ENCODE results near the gene TMPRSS4. TPM values are rescaled to one million over a fixed set of nuclear protein-coding genes. Genes with fewer than 3 reads are reported as not detected.
"Not testable (repeated sequence)": the region's sequence is repeated elsewhere in the genome, so short reads cannot be mapped to it uniquely, and the experiment has no call there.

Gene TMPRSS4
- total RNA-seq, 1 experiment from 2014 or later = 1.4 TPM

DNA sequence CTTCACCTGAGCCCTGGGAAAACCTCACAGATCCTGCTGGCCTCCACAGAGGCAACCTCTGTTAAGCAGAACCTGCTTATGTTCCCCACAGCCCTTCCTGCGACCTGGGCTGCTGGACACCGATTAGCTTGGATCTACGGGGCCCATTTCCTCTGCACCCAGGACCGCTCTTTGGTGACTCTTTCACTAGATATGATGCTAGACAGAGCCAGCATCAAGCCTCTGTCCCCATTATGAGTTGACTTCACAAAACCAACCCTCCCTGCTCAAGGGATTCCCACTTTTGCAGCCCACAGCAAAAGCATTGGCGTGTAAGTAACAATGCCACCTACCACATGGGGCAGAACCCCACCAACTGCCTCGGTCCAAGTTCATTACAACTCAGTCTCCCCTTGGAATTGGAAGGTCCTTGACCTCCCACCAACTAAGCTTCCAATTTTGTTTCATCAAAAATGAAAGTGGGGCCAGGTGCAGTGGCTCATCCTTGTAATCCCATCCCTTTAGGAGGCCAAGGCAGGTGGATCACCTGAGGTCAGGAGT is 15.2 kb upstream of the TMPRSS4 start:
- no peak overlapping the region for H3K27ac Mint-ChIP-seq
- peaks cover 4% of the 10 kb centered on the region for H3K4me1 Mint-ChIP-seq
- ChIA-PET POLR2A (no interaction called here), CTCF (interaction anchor here (1.4 kb wide), 1 partner anchor 8 kb away, joined by 4 read pairs; no protein-coding TSS in a partner anchor)
- H3K9me3 Mint-ChIP-seq = no peaks in the 10 kb centered on the region
- no peak for DNase-seq (ENCODE audit: low spot score)
- H3K4me3 Mint-ChIP-seq = no peak overlapping the region
- no peak for TF ChIP-seq PRRX2 (CRISPR knock-in tag; IDR thresholded peaks at IDR 0.05)
- no peak for TF ChIP-seq NR3C1 (CRISPR knock-in tag; conservative IDR thresholded peaks at IDR 0.05; ENCODE audit: low read depth)
- TF ChIP-seq, protein P1, sequence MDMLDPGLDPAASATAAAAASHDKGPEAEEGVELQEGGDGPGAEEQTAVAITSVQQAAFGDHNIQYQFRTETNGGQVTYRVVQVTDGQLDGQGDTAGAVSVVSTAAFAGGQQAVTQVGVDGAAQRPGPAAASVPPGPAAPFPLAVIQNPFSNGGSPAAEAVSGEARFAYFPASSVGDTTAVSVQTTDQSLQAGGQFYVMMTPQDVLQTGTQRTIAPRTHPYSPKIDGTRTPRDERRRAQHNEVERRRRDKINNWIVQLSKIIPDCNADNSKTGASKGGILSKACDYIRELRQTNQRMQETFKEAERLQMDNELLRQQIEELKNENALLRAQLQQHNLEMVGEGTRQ (CRISPR knock-in tag; IDR thresholded peaks at IDR 0.05) = no peak
- TF ChIP-seq NR2C2 (CRISPR knock-in tag; IDR thresholded peaks at IDR 0.05) = no peak
- no peak for TF ChIP-seq SP1 (CRISPR knock-in tag; conservative IDR thresholded peaks at IDR 0.05)
- TF ChIP-seq, protein P2, sequence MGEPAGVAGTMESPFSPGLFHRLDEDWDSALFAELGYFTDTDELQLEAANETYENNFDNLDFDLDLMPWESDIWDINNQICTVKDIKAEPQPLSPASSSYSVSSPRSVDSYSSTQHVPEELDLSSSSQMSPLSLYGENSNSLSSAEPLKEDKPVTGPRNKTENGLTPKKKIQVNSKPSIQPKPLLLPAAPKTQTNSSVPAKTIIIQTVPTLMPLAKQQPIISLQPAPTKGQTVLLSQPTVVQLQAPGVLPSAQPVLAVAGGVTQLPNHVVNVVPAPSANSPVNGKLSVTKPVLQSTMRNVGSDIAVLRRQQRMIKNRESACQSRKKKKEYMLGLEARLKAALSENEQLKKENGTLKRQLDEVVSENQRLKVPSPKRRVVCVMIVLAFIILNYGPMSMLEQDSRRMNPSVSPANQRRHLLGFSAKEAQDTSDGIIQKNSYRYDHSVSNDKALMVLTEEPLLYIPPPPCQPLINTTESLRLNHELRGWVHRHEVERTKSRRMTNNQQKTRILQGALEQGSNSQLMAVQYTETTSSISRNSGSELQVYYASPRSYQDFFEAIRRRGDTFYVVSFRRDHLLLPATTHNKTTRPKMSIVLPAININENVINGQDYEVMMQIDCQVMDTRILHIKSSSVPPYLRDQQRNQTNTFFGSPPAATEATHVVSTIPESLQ (CRISPR knock-in tag; IDR thresholded peaks at IDR 0.05) = no peak
- H3K36me3 Mint-ChIP-seq = no peaks in the 10 kb centered on the region
- no peaks in the 10 kb centered on the region; the same call in 1 of the 2 replicates for H3K27me3 Mint-ChIP-seq (ENCODE audit: low read depth)
- ATAC-seq = no peak

DNA sequence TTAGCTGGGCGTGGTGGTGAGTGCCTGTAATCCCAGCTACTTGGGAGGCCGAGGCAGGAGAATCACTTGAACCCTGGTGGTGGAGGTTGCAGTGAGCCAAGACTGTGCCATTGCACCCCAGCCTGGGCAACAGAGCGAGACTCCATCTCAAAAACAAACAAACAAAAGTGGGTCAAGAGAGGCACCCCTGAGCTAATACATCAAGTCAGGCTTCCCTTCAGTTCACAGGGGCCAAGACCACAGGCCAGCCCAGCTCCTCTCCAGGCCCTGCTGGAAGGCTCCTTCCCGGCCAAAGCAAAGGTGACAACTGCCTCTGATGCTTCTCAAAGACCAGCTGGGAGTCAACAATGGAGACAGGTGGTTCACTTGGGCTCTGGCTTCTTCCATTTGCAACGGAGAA is 14.7 kb upstream of the TMPRSS4 start:
- H3K4me1 Mint-ChIP-seq; ATAC-seq; H3K36me3 Mint-ChIP-seq; DNase-seq (ENCODE audit: low spot score); H3K4me3 Mint-ChIP-seq; H3K27me3 Mint-ChIP-seq (ENCODE audit: low read depth); POLR2A ChIA-PET; H3K9me3 Mint-ChIP-seq; H3K27ac Mint-ChIP-seq: not testable (repeated sequence)
- CTCF ChIA-PET = interaction anchor here (0.6 to 1.4 kb wide), 2 partner anchors 9 to 1276 kb away, joined by 3 to 4 read pairs; no protein-coding TSS in a partner anchor

DNA sequence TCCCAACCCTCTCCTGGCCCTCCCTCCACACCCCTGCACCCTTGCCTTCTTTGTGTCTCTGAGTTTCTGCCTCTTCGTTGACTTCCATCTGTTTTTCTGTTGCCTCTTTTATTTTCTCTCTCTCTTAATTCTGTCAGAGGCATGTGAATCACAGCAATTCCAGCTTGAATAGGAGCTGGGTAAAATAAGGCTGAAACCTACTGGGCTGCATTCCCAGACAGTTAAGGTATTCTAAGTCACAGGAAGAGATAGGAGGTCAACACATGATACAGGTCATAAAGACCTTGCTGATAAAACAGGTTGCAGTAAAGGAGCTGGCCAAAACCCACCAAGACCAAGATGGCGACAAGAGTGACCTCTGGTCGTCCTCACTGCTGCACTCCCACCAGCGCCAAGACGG is 14.2 kb upstream of the TMPRSS4 start:
- H3K4me3 Mint-ChIP-seq; ATAC-seq; H3K9me3 Mint-ChIP-seq; H3K36me3 Mint-ChIP-seq; H3K4me1 Mint-ChIP-seq; DNase-seq (ENCODE audit: low spot score); H3K27ac Mint-ChIP-seq; POLR2A ChIA-PET; H3K27me3 Mint-ChIP-seq (ENCODE audit: low read depth): not testable (repeated sequence)
- CTCF ChIA-PET = interaction anchor here (0.6 to 1.4 kb wide), 2 partner anchors 9 to 1276 kb away, joined by 3 to 4 read pairs; no protein-coding TSS in a partner anchor

DNA sequence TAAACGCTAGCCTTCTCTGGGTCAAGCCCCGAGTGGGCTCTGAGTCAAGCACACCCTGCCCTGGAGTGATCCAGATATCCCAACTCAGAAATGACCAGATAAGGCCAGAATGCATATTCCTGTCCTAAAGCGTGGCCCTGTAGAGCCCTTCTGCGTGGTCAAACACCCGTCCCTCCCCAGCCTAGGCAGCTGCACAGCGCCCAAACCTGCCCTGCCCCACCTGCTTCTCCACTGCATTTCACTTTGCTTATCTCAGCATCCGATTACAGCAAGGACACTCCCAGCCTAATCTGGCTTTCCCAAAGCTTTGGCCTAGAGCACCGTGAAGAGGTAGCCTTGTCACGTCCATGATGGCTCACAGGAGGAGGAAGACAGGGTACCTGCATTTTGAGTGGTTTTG is 11.9 kb upstream of the TMPRSS4 start:
- ChIA-PET POLR2A (no interaction called here), CTCF (interaction anchor here (1.3 kb wide), 1 partner anchor 12 kb away, joined by 5 read pairs; no protein-coding TSS in a partner anchor)
- no peak for DNase-seq (ENCODE audit: low spot score)
- H3K9me3 Mint-ChIP-seq = no peaks in the 10 kb centered on the region
- no peaks in the 10 kb centered on the region for H3K27me3 Mint-ChIP-seq (ENCODE audit: low read depth)
- TF ChIP-seq FOXK1 (CRISPR knock-in tag; IDR thresholded peaks at IDR 0.05) (no peak), MXD4 (CRISPR knock-in tag; IDR thresholded peaks at IDR 0.05; ENCODE audit: borderline replicate concordance) (no peak), ZNF263 (CRISPR knock-in tag; IDR thresholded peaks at IDR 0.05; ENCODE audit: low read depth) (no peak), CREB1 (CRISPR knock-in tag; IDR thresholded peaks at IDR 0.05) (no peak), SP1 (CRISPR knock-in tag; conservative IDR thresholded peaks at IDR 0.05) (no peak), ESRRA (CRISPR knock-in tag; IDR thresholded peaks at IDR 0.05; ENCODE audit: borderline replicate concordance) (no peak)
- TF ChIP-seq, protein P1 (CRISPR knock-in tag; IDR thresholded peaks at IDR 0.05) = no peak
- TF ChIP-seq, protein P3, sequence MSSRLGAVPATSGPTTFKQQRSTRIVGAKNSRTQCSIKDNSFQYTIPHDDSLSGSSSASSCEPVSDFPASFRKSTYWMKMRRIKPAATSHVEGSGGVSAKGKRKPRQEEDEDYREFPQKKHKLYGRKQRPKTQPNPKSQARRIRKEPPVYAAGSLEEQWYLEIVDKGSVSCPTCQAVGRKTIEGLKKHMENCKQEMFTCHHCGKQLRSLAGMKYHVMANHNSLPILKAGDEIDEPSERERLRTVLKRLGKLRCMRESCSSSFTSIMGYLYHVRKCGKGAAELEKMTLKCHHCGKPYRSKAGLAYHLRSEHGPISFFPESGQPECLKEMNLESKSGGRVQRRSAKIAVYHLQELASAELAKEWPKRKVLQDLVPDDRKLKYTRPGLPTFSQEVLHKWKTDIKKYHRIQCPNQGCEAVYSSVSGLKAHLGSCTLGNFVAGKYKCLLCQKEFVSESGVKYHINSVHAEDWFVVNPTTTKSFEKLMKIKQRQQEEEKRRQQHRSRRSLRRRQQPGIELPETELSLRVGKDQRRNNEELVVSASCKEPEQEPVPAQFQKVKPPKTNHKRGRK (CRISPR knock-in tag; IDR thresholded peaks at IDR 0.05; ENCODE audit: borderline replicate concordance) = no peak
- TF ChIP-seq, protein P4, sequence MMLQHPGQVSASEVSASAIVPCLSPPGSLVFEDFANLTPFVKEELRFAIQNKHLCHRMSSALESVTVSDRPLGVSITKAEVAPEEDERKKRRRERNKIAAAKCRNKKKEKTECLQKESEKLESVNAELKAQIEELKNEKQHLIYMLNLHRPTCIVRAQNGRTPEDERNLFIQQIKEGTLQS (CRISPR knock-in tag; conservative IDR thresholded peaks at IDR 0.05) = no peak
- TF ChIP-seq, protein P5, sequence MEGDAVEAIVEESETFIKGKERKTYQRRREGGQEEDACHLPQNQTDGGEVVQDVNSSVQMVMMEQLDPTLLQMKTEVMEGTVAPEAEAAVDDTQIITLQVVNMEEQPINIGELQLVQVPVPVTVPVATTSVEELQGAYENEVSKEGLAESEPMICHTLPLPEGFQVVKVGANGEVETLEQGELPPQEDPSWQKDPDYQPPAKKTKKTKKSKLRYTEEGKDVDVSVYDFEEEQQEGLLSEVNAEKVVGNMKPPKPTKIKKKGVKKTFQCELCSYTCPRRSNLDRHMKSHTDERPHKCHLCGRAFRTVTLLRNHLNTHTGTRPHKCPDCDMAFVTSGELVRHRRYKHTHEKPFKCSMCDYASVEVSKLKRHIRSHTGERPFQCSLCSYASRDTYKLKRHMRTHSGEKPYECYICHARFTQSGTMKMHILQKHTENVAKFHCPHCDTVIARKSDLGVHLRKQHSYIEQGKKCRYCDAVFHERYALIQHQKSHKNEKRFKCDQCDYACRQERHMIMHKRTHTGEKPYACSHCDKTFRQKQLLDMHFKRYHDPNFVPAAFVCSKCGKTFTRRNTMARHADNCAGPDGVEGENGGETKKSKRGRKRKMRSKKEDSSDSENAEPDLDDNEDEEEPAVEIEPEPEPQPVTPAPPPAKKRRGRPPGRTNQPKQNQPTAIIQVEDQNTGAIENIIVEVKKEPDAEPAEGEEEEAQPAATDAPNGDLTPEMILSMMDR (IDR thresholded peaks at IDR 0.05) = no peak
- TF ChIP-seq, protein P6, sequence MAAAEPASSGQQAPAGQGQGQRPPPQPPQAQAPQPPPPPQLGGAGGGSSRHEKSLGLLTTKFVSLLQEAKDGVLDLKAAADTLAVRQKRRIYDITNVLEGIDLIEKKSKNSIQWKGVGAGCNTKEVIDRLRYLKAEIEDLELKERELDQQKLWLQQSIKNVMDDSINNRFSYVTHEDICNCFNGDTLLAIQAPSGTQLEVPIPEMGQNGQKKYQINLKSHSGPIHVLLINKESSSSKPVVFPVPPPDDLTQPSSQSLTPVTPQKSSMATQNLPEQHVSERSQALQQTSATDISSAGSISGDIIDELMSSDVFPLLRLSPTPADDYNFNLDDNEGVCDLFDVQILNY (CRISPR knock-in tag; IDR thresholded peaks at IDR 0.05) = no peak
- no peak for ATAC-seq
- no peak overlapping the region for H3K27ac Mint-ChIP-seq
- no peak overlapping the region for H3K4me3 Mint-ChIP-seq
- no peaks in the 10 kb centered on the region for H3K36me3 Mint-ChIP-seq
- H3K4me1 Mint-ChIP-seq = peaks cover 4% of the 10 kb centered on the region

Data from WTC11 (cell line).